Activated CD8-positive, alpha-beta memory T cell treated with anti-CD3 and anti-CD28 coated beads, Interleukin-2, amount 10 ng/mL, durations not matched to agents 7 days and 5 days (primary cell): ENCODE data around the gene SRRM2. TPM values are rescaled to one million over a fixed set of nuclear protein-coding genes. Genes with fewer than 3 reads are reported as not detected.
"Not testable (repeated sequence)": the region's sequence is repeated elsewhere in the genome, so short reads cannot be mapped to it uniquely, and the experiment has no call there.

ENCODE experiments used
- ATAC-seq: fragments of 150-1000 bp; cut with Tn5 transposase; one replicate; pipeline ENCODE4 v1.10.0; 2021; ENCODE audit warnings: moderate library complexity
- CTCF ChIA-PET: fragments of 350-600 bp; sonication (Branson Sonifier 250); formaldehyde crosslinking; loops from one replicate; lab custom pipeline; 2021; ENCODE audit warnings: antibody characterized with exemption; lab: Charles Lee
- DNase-seq: peaks from one replicate; pipeline ENCODE4 v3.0.0-alpha.2; 2020
- H3K27ac Mint-ChIP-seq: one replicate; pipeline ENCODE4 v1.8.0; 2021; ENCODE audit warnings: mild to moderate bottlenecking, mixed read lengths
- H3K27me3 Mint-ChIP-seq: one replicate; pipeline ENCODE4 v1.8.0; 2021; ENCODE audit warnings: mixed read lengths
- H3K36me3 Mint-ChIP-seq: one replicate; pipeline ENCODE4 v1.8.0; 2021; ENCODE audit warnings: mild to moderate bottlenecking, mixed read lengths
- H3K4me1 Mint-ChIP-seq: one replicate; pipeline ENCODE4 v1.8.0; 2021; ENCODE audit warnings: mixed read lengths
- H3K4me3 Mint-ChIP-seq: one replicate; pipeline ENCODE4 v1.8.0; 2021; ENCODE audit warnings: mild to moderate bottlenecking, moderate library complexity, mixed read lengths
- H3K9me3 Mint-ChIP-seq: one replicate; pipeline ENCODE4 v1.8.0; 2022; ENCODE audit warnings: low read depth, mixed read lengths
- total RNA-seq, 2 experiments: library from RNA; stranded (reverse); gene quantifications; one replicate each; pipeline ENCODE4 v1.2.3, GENCODE V29; 2021

The SRRM2 gene
- total RNA-seq, 2 experiments from 2014 or later: 631 to 651 TPM

- DNase-seq (no peak), ATAC-seq (no peak)
- H3K4me1 Mint-ChIP-seq: peaks cover 15% of the 10 kb centered on the region
- CTCF ChIA-PET: interaction anchor here (1.1 kb wide), 1 partner anchor 32 kb away, joined by 4 read pairs; no protein-coding TSS in a partner anchor
- H3K27me3 Mint-ChIP-seq: peaks cover 6% of the 10 kb centered on the region
- peak overlapping the region; percentile 32 for H3K4me3 Mint-ChIP-seq
- H3K27ac Mint-ChIP-seq: no peak overlapping the region
- no peaks in the 10 kb centered on the region for H3K36me3 Mint-ChIP-seq
- no peaks in the 10 kb centered on the region for H3K9me3 Mint-ChIP-seq
Measured at GRCh38 chr16:2719328-2720063, 32.9 kb upstream of the SRRM2 start.

DNA sequence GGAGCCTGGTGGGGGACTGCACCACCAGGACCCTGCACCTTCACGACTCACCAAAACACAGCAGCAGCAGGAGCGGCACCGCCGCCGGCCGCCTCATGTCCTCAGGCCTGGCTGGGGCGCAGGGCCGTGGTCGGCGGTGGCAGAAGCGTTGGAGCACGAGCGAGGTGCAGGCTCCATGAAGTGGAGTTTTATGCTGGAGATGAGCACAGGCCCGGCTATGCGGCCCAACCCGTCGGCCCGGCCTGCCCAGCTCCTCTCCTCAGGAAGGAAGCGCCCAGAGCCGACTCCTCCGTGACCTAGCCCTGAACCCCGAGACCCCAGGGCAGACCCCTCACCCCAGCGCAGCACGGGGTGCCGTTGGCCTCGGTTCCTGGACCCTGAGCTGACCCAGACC is 32.4 kb upstream of the SRRM2 start, which contains the start of gene PRSS27:
Gene PRSS27 (minus strand): TSS at position 161 of the 394 bp plus-strand sequence. CDS start 64 bp downstream, at position 97.
- Mint-ChIP-seq H3K27me3 (peaks cover 9% of the 10 kb centered on the region), H3K9me3 (no peaks in the 10 kb centered on the region), H3K4me1 (peaks cover 12% of the 10 kb centered on the region), H3K27ac (peak within 1 kb of the TSS; percentile 80), H3K4me3 (peak within 1 kb of the TSS; percentile 67), H3K36me3 (no peaks in the 10 kb centered on the region)
- CTCF ChIA-PET: interaction anchor here (1.1 kb wide), 1 partner anchor 31 kb away, joined by 4 read pairs; no protein-coding TSS in a partner anchor
- no peak for DNase-seq
- no peak for ATAC-seq

- ATAC-seq (peak; percentile 95), DNase-seq (peak; percentile 93)
- H3K27me3 Mint-ChIP-seq: peaks cover 13% of the 10 kb centered on the region
- CTCF ChIA-PET: interaction anchor here (1.1 kb wide), 1 partner anchor 31 kb away, joined by 4 read pairs; no protein-coding TSS in a partner anchor
- peak overlapping the region; percentile 80 for H3K27ac Mint-ChIP-seq
- peaks cover 10% of the 10 kb centered on the region for H3K4me1 Mint-ChIP-seq
- H3K4me3 Mint-ChIP-seq: peak overlapping the region; percentile 67
- no peaks in the 10 kb centered on the region for H3K36me3 Mint-ChIP-seq
- no peaks in the 10 kb centered on the region for H3K9me3 Mint-ChIP-seq
Measured at GRCh38 chr16:2720719-2721633, 31.5 kb upstream of the SRRM2 start.

GRCh38 chr16:2721634-2722173 is 30.7 kb upstream of the SRRM2 start:
- peak overlapping the region; percentile 63 for H3K4me3 Mint-ChIP-seq
- not testable (repeated sequence) for H3K9me3 Mint-ChIP-seq, ATAC-seq, DNase-seq, H3K36me3 Mint-ChIP-seq
- H3K4me1 Mint-ChIP-seq: peaks cover 10% of the 10 kb centered on the region
- CTCF ChIA-PET: interaction anchor here (0.7 to 0.8 kb wide), 2 partner anchors 18 to 40 kb away, joined by 3 read pairs; partner anchors contain the start of gene KCTD5
- peaks cover 13% of the 10 kb centered on the region for H3K27me3 Mint-ChIP-seq
- H3K27ac Mint-ChIP-seq: peak overlapping the region; percentile 70

DNA sequence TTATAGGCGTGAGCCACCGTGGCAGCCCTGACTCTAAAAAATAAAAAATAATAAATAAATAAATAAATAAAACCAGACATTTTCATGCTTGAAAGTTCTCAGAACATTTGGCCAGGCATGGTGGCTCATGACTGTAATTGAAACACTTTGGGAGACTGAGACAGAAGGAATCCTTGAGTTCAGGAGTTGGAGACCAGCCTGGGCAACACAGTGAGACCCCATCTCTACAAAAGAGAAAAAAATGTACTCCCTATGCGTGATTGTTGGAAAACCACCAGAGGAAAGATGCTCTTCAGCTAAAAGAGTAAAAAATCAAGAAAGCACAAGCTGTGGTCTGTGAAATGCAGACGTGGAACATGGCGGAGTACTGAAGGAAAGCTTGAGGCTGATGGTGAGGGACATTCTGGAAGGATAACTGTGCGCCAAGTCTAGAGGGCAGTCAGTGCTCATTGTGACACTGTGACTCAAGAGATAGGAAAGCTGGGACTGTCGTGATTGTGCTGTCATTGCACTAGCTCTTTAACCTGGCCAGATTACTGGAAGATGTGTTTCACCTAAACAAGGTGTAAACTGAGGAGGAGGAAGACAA is 28.3 kb upstream of the SRRM2 start:
- DNase-seq: no peak
- H3K27ac Mint-ChIP-seq: no peak overlapping the region
- peaks cover 4% of the 10 kb centered on the region for H3K4me1 Mint-ChIP-seq
- no peaks in the 10 kb centered on the region for H3K9me3 Mint-ChIP-seq
- no peaks in the 10 kb centered on the region for H3K36me3 Mint-ChIP-seq
- peaks cover 15% of the 10 kb centered on the region for H3K27me3 Mint-ChIP-seq
- no peak overlapping the region for H3K4me3 Mint-ChIP-seq
- CTCF ChIA-PET: interaction anchor here (0.6 to 0.8 kb wide), 2 partner anchors 42 to 943 kb away, joined by 3 read pairs; partner anchors contain the start of gene KCTD5
- ATAC-seq: no peak

- H3K27ac Mint-ChIP-seq: no peak overlapping the region
- no peaks in the 10 kb centered on the region for H3K36me3 Mint-ChIP-seq
- CTCF ChIA-PET: interaction anchor here (0.8 kb wide), 1 partner anchor 42 kb away, joined by 3 read pairs; the partner anchor contains the start of gene KCTD5
- H3K4me3 Mint-ChIP-seq: no peak overlapping the region
- peaks cover 15% of the 10 kb centered on the region for H3K27me3 Mint-ChIP-seq
- H3K4me1 Mint-ChIP-seq: peaks cover 4% of the 10 kb centered on the region
- ATAC-seq (no peak), DNase-seq (no peak)
- no peaks in the 10 kb centered on the region for H3K9me3 Mint-ChIP-seq
Measured at GRCh38 chr16:2724816-2725348, 27.6 kb upstream of the SRRM2 start.

DNA sequence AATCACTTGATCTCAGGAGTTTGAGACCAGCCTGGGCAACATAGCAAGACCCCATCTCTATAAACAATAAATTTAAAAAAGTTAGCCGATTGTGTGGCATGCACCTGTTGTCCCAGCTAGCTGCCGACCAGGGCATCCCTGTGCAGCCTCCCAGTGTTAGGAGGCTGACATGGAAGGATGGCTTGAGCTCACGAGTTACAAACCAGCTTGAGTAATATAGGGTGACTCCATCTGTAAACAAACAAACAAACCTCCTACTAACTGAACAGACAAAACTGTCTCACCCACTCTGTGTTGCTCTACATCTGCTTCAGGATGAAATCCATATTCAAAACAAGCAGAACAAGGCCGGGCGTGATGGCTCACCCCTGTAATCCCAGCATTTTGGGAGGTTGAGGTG is 25.5 kb upstream of the SRRM2 start:
- Mint-ChIP-seq H3K9me3 (no peaks in the 10 kb centered on the region), H3K4me3 (no peak overlapping the region), H3K4me1 (peaks cover 2% of the 10 kb centered on the region), H3K36me3 (no peaks in the 10 kb centered on the region), H3K27ac (no peak overlapping the region), H3K27me3 (peaks cover 15% of the 10 kb centered on the region)
- CTCF ChIA-PET: interaction anchor here (0.6 kb wide), 1 partner anchor 390 kb away, joined by 3 read pairs; no protein-coding TSS in a partner anchor
- ATAC-seq (no peak), DNase-seq (no peak)

DNA sequence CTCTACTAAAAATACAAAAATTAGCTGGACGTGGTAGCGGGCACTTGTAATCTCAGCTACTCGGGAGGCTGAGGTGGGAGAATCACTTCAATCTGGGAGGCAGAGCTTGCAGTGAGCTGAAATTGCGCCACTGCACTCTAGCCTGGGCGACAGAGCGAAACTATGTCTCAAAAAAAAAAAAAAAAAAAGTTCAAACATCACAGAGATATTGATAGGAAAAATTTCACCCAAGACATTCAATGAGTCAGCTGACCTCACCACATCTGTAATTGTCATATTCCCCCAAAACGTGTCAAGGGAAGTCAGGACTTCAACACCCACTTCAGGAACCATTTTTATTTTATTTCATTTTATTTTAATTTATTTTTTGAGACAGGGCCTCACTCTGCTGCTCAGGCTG is 24.4 kb upstream of the SRRM2 start:
- H3K36me3 Mint-ChIP-seq: no peaks in the 10 kb centered on the region
- peaks cover 18% of the 10 kb centered on the region for H3K27me3 Mint-ChIP-seq
- no peak for ATAC-seq
- no peak for DNase-seq
- CTCF ChIA-PET: interaction anchor here (0.7 kb wide), 1 partner anchor 956 kb away, joined by 3 read pairs; no protein-coding TSS in a partner anchor
- H3K4me1 Mint-ChIP-seq: no peaks in the 10 kb centered on the region
- H3K9me3 Mint-ChIP-seq: no peaks in the 10 kb centered on the region
- no peak overlapping the region for H3K27ac Mint-ChIP-seq
- no peak overlapping the region for H3K4me3 Mint-ChIP-seq

- Mint-ChIP-seq H3K9me3 (no peaks in the 10 kb centered on the region), H3K4me3 (no peak overlapping the region), H3K27me3 (peaks cover 3% of the 10 kb centered on the region), H3K4me1 (peaks cover 15% of the 10 kb centered on the region), H3K36me3 (no peaks in the 10 kb centered on the region), H3K27ac (peak overlapping the region; percentile 8)
- CTCF ChIA-PET: no interaction called here
- no peak for DNase-seq
- peak; percentile 31 for ATAC-seq
Measured at GRCh38 chr16:2734844-2735515, 17.5 kb upstream of the SRRM2 start.

GRCh38 chr16:2736476-2737237 is 15.8 kb upstream of the SRRM2 start:
- Mint-ChIP-seq H3K27me3 (peaks cover 3% of the 10 kb centered on the region), H3K36me3 (no peaks in the 10 kb centered on the region), H3K4me1 (peaks cover 15% of the 10 kb centered on the region), H3K4me3 (no peak overlapping the region), H3K27ac (no peak overlapping the region), H3K9me3 (no peaks in the 10 kb centered on the region)
- no peak for DNase-seq
- ATAC-seq: no peak
- CTCF ChIA-PET: no interaction called here

DNA sequence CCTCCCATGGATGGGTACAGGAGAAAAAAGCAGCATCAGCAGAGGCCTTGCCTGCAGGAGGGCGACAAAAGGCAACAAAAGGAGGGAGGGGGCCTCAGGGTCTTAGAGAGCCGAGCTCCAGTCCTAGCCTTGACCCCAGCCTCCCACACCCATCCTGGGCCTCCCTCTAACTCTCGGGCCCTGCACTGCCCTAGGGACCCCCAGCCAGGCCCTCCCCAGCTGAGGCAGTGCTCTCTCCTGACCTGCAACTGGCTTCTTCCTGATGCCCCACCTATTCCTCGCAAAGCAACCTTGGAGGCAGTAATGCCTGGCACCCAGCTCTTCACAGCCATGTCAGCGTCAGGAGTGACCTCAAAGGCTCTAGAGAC is 15.2 kb upstream of the SRRM2 start:
- CTCF ChIA-PET: no interaction called here
- ATAC-seq: no peak
- no peak overlapping the region for H3K27ac Mint-ChIP-seq
- peaks cover 15% of the 10 kb centered on the region for H3K4me1 Mint-ChIP-seq
- no peaks in the 10 kb centered on the region for H3K36me3 Mint-ChIP-seq
- no peak for DNase-seq
- peaks cover 3% of the 10 kb centered on the region for H3K27me3 Mint-ChIP-seq
- no peak overlapping the region for H3K4me3 Mint-ChIP-seq
- H3K9me3 Mint-ChIP-seq: no peaks in the 10 kb centered on the region
